Osteoblast (primary cell): ENCODE results near the gene TEX13A. TPM values are rescaled to one million over a fixed set of nuclear protein-coding genes. Genes with fewer than 3 reads are reported as not detected.

Experiments
- DNase-seq: peaks from one replicate; pipeline ENCODE4 v3.0.0; 2011; ENCODE audit warnings: low spot score, mixed read lengths; ENCODE audit not compliant: insufficient read length; ENCODE audit errors: missing footprints
- H2AFZ ChIP-seq: 2 replicates; pipeline ENCODE4 v1.6.0; 2011; ENCODE audit warnings: mild to moderate bottlenecking, low read length
- H3K27ac ChIP-seq: 2 replicates; pipeline ENCODE4 v1.5.1; 2011; ENCODE audit warnings: mild to moderate bottlenecking, low read depth, low read length, moderate library complexity
- H3K27me3 ChIP-seq: 2 replicates; pipeline ENCODE4 v1.6.0; 2012; ENCODE audit warnings: mild to moderate bottlenecking, control low read depth, inconsistent platforms, low read length, moderate library complexity; ENCODE audit not compliant: insufficient read depth
- H3K36me3 ChIP-seq: 2 replicates; pipeline ENCODE4 v1.5.1; 2011; ENCODE audit warnings: mild to moderate bottlenecking, low read length, control low read depth, moderate library complexity; ENCODE audit not compliant: insufficient read depth
- H3K4me1 ChIP-seq: 2 replicates; pipeline ENCODE4 v1.5.1; 2011; ENCODE audit warnings: mild to moderate bottlenecking, low read length, control low read depth, moderate library complexity; ENCODE audit not compliant: insufficient read depth
- H3K4me2 ChIP-seq: 2 replicates; pipeline ENCODE4 v1.6.0; 2011; ENCODE audit warnings: mild to moderate bottlenecking, low read length; ENCODE audit not compliant: insufficient read depth
- H3K4me3 ChIP-seq: fragments of 200-600 bp; sonication (generic); 3 replicates; pipeline ENCODE4 v1.5.1; 2012; ENCODE audit warnings: mild to moderate bottlenecking, low read length, inconsistent platforms; ENCODE audit not compliant: insufficient read depth
- H3K79me2 ChIP-seq: 2 replicates; pipeline ENCODE4 v1.6.0; 2012; ENCODE audit warnings: mild to moderate bottlenecking, low read length, control low read depth, inconsistent platforms; ENCODE audit not compliant: insufficient read depth
- H3K9me3 ChIP-seq: 2 replicates; pipeline ENCODE4 v1.5.1; 2011; ENCODE audit warnings: low read depth, low read length, control low read depth
- H4K20me1 ChIP-seq: 2 replicates; pipeline ENCODE4 v1.6.0; 2012; ENCODE audit warnings: mild to moderate bottlenecking, low read length, control low read depth; ENCODE audit not compliant: insufficient read depth
- CTCF ChIP-seq: IDR thresholded peaks from 2 replicates; pipeline ENCODE4 v1.5.1; 2011; ENCODE audit warnings: mild to moderate bottlenecking, low read depth, low read length, moderate library complexity; ENCODE audit errors: extremely low read depth
- total RNA-seq: library from RNA; depleted of rRNA; stranded (reverse); fragments of >200 nt; gene quantifications from 2 replicates; pipeline ENCODE4 v1.2.3, GENCODE V29; 2012

The TEX13A gene
- total RNA-seq, 1 donor: not detected

GRCh38 chrX:105210258-105210657 lies 10.2 kb downstream of the TEX13A start:
- Histone ChIP-seq H3K79me2 (no peaks in the 10 kb centered on the region), H4K20me1 (no peaks in the 10 kb centered on the region), H3K4me1 (no peaks in the 10 kb centered on the region), H3K36me3 (no peaks in the 10 kb centered on the region), H3K27ac (no peak overlapping the region), H3K4me2 (no peak overlapping the region), H3K4me3 (no peak overlapping the region), H2AFZ (no peak overlapping the region), H3K27me3 (peaks cover 9% of the 10 kb centered on the region), H3K9me3 (no peaks in the 10 kb centered on the region)
- DNase-seq: no peak
- TF ChIP-seq CTCF: peak; percentile 33

- no peak for DNase-seq
- Histone ChIP-seq H3K9me3 (no peaks in the 10 kb centered on the region), H3K4me2 (no peak overlapping the region), H3K4me1 (no peaks in the 10 kb centered on the region), H3K4me3 (no peak overlapping the region), H2AFZ (no peak overlapping the region), H3K27ac (no peak overlapping the region), H3K27me3 (peaks cover 9% of the 10 kb centered on the region), H4K20me1 (no peaks in the 10 kb centered on the region), H3K79me2 (no peaks in the 10 kb centered on the region), H3K36me3 (no peaks in the 10 kb centered on the region)
- TF ChIP-seq CTCF: no peak
Observed at GRCh38 chrX:105209406-105209805, 11.1 kb downstream of the TEX13A start.

GRCh38 chrX:105191878-105192277 lies 28.6 kb downstream of the TEX13A start:
- no peaks in the 10 kb centered on the region for H3K4me1 ChIP-seq
- peak; percentile 64 for TF ChIP-seq CTCF
- no peaks in the 10 kb centered on the region for H3K79me2 ChIP-seq
- H2AFZ ChIP-seq: no peak overlapping the region
- no peaks in the 10 kb centered on the region for H4K20me1 ChIP-seq
- H3K27ac ChIP-seq: no peak overlapping the region
- no peak for DNase-seq
- no peaks in the 10 kb centered on the region for H3K9me3 ChIP-seq
- H3K27me3 ChIP-seq: no peaks in the 10 kb centered on the region
- no peak overlapping the region for H3K4me2 ChIP-seq
- H3K4me3 ChIP-seq: no peak overlapping the region
- H3K36me3 ChIP-seq: no peaks in the 10 kb centered on the region

- Histone ChIP-seq H3K79me2 (no peaks in the 10 kb centered on the region), H3K36me3 (no peaks in the 10 kb centered on the region), H3K4me1 (no peaks in the 10 kb centered on the region), H3K4me2 (no peak overlapping the region), H3K27me3 (no peaks in the 10 kb centered on the region), H2AFZ (no peak overlapping the region), H3K4me3 (no peak overlapping the region), H3K9me3 (no peaks in the 10 kb centered on the region), H3K27ac (no peak overlapping the region), H4K20me1 (no peaks in the 10 kb centered on the region)
- peak; percentile 93 for TF ChIP-seq CTCF
- no peak for DNase-seq
Observed at GRCh38 chrX:105190252-105190853, 30.1 kb downstream of the TEX13A start.
